ENCODE measurements around the gene CACNG4. TPM values are rescaled to one million over a fixed set of nuclear protein-coding genes. Genes with fewer than 3 reads are reported as not detected.

Gene CACNG4
- total RNA-seq, 1 donor from 2014 or later, result 5.8 TPM

DNA sequence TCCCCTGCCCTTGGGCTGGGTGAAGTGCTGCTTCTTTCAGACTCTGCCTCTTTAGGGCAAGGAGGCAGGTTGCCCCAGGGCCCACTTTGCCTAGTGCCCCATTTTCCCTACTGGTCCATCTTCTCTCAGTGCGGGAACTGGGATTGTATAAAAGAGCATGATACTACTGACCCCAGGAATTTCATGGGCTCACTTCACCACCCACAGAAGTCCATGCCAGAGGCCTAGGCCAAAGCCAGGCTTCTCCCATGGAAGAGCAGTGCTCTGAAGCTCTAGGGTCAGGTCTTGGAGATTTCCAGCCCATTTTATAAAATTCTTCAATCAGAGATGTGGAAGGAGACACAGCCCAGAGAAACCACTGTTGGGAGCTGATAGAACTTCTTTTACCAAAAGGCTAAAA is 85.6 kb downstream of the CACNG4 start:
- Histone ChIP-seq H3K27ac (ENCODE audit: low read depth, low read length) (no peak overlapping the region), H3K36me3 (ENCODE audit: insufficient read depth, low read length) (no peaks in the 10 kb centered on the region), H3K4me3 (ENCODE audit: insufficient read depth, low read depth, low read length) (no peak overlapping the region), H3K79me2 (ENCODE audit: insufficient read depth, low read length) (no peaks in the 10 kb centered on the region), H3K9me3 (ENCODE audit: insufficient read depth, low read depth, low read length) (peaks cover 12% of the 10 kb centered on the region), H3K4me1 (ENCODE audit: insufficient read depth, low read length) (no peaks in the 10 kb centered on the region), H4K20me1 (ENCODE audit: insufficient read depth, low read length) (no peaks in the 10 kb centered on the region), H3K4me2 (ENCODE audit: low read length) (no peak overlapping the region), H3K9ac (ENCODE audit: low read length) (no peak overlapping the region), H2AFZ (ENCODE audit: low read depth, low read length) (no peak overlapping the region), H3K27me3 (ENCODE audit: insufficient read depth, low read length) (no peaks in the 10 kb centered on the region)
- H3K27me3 Mint-ChIP-seq (ENCODE audit: low read depth, unreplicated experiment), result peaks cover 39% of the 10 kb centered on the region
- H3K4me3 Mint-ChIP-seq (ENCODE audit: unreplicated experiment), result no peak overlapping the region
- H3K36me3 Mint-ChIP-seq (ENCODE audit: low read depth, unreplicated experiment), result peaks cover 5% of the 10 kb centered on the region
- TF ChIP-seq EZH2 (IDR thresholded peaks at IDR 0.05; ENCODE audit: insufficient read depth, low read length), result no peak
- TF ChIP-seq, protein P1, sequence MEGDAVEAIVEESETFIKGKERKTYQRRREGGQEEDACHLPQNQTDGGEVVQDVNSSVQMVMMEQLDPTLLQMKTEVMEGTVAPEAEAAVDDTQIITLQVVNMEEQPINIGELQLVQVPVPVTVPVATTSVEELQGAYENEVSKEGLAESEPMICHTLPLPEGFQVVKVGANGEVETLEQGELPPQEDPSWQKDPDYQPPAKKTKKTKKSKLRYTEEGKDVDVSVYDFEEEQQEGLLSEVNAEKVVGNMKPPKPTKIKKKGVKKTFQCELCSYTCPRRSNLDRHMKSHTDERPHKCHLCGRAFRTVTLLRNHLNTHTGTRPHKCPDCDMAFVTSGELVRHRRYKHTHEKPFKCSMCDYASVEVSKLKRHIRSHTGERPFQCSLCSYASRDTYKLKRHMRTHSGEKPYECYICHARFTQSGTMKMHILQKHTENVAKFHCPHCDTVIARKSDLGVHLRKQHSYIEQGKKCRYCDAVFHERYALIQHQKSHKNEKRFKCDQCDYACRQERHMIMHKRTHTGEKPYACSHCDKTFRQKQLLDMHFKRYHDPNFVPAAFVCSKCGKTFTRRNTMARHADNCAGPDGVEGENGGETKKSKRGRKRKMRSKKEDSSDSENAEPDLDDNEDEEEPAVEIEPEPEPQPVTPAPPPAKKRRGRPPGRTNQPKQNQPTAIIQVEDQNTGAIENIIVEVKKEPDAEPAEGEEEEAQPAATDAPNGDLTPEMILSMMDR (IDR thresholded peaks at IDR 0.05; ENCODE audit: insufficient read depth, low read depth, low read length), result no peak
- H3K4me1 Mint-ChIP-seq (ENCODE audit: low read depth, unreplicated experiment), result no peaks in the 10 kb centered on the region
- H3K9me3 Mint-ChIP-seq (ENCODE audit: unreplicated experiment), result peaks cover 26% of the 10 kb centered on the region
- no peak overlapping the region for H3K27ac Mint-ChIP-seq (ENCODE audit: unreplicated experiment)
- FAIRE-seq, result no peak
- no peak for DNase-seq (ENCODE audit: low read depth)

DNA sequence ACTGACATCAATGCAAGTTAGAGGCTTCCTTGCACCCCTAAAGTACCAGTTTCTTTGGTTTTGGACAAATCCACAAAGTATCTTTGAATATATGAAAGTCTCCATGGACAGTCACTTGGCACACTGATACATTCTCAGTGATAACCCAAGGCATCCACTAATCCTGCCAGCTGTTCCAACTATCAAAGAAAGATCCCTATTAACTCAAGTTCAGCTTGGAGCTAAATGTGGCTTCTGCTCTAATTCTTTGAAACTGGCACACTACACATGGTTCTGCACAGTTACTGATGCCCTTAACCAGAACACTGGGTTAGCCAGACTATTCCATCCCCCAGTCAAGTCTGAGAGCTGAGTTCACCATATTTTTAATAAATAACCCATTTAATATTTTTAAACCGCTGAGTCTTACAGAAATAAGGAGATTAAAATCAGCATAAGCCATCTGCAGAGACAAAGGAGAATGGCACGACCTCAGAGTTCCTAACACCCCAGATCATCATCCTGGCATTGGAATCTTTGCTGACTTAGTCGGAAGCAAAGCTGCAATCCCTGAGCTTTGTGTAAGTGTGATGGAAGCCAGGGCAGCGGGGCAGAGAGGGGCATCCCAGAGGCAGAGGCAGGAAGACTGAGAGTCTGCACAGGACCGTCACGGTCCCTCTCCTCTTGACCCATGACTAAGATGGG is 86.1 kb downstream of the CACNG4 start:
- Histone ChIP-seq H3K27me3 (ENCODE audit: insufficient read depth, low read length) (no peaks in the 10 kb centered on the region), H4K20me1 (ENCODE audit: insufficient read depth, low read length) (no peaks in the 10 kb centered on the region), H3K79me2 (ENCODE audit: insufficient read depth, low read length) (no peaks in the 10 kb centered on the region), H3K27ac (ENCODE audit: low read depth, low read length) (no peak overlapping the region), H3K9ac (ENCODE audit: low read length) (no peak overlapping the region), H2AFZ (ENCODE audit: low read depth, low read length) (no peak overlapping the region), H3K36me3 (ENCODE audit: insufficient read depth, low read length) (no peaks in the 10 kb centered on the region), H3K4me2 (ENCODE audit: low read length) (no peak overlapping the region), H3K4me3 (ENCODE audit: insufficient read depth, low read depth, low read length) (no peak overlapping the region), H3K4me1 (ENCODE audit: insufficient read depth, low read length) (no peaks in the 10 kb centered on the region), H3K9me3 (ENCODE audit: insufficient read depth, low read depth, low read length) (peaks cover 12% of the 10 kb centered on the region)
- TF ChIP-seq, protein P1 (IDR thresholded peaks at IDR 0.05; ENCODE audit: insufficient read depth, low read depth, low read length), result no peak
- no peak for TF ChIP-seq EZH2 (IDR thresholded peaks at IDR 0.05; ENCODE audit: insufficient read depth, low read length)
- peaks cover 42% of the 10 kb centered on the region for H3K27me3 Mint-ChIP-seq (ENCODE audit: low read depth, unreplicated experiment)
- FAIRE-seq, result no peak
- H3K9me3 Mint-ChIP-seq (ENCODE audit: unreplicated experiment), result peaks cover 26% of the 10 kb centered on the region
- no peak overlapping the region for H3K27ac Mint-ChIP-seq (ENCODE audit: unreplicated experiment)
- H3K4me1 Mint-ChIP-seq (ENCODE audit: low read depth, unreplicated experiment), result no peaks in the 10 kb centered on the region
- H3K36me3 Mint-ChIP-seq (ENCODE audit: low read depth, unreplicated experiment), result peaks cover 5% of the 10 kb centered on the region
- DNase-seq (ENCODE audit: low read depth), result no peak
- H3K4me3 Mint-ChIP-seq (ENCODE audit: unreplicated experiment), result no peak overlapping the region

DNA sequence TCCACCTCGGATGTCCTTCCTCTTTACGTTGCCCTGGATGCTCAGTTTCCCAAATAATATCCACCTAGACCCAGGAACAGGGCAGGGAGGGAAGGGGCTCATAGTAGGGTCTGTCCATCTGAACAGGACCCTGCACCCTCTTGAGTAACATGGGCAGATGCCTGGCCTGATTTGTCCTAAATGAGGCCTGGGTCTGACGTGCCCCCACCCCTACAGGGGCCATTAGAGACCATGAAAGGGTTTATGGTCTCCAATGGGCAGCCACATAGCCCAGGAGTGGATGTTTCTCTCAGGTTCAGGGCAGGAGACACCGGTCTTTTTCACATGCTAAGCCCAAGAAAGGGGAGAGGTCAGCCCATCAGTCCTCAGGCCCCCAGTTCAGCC is 86.6 kb downstream of the CACNG4 start:
- H3K27me3 ChIP-seq (ENCODE audit: insufficient read depth, low read length), result no peaks in the 10 kb centered on the region
- H3K9me3 ChIP-seq (ENCODE audit: insufficient read depth, low read depth, low read length), result peaks cover 12% of the 10 kb centered on the region
- Mint-ChIP-seq H3K4me1 (ENCODE audit: low read depth, unreplicated experiment) (no peaks in the 10 kb centered on the region), H3K9me3 (ENCODE audit: unreplicated experiment) (peaks cover 26% of the 10 kb centered on the region), H3K4me3 (ENCODE audit: unreplicated experiment) (no peak overlapping the region), H3K36me3 (ENCODE audit: low read depth, unreplicated experiment) (peaks cover 5% of the 10 kb centered on the region), H3K27me3 (ENCODE audit: low read depth, unreplicated experiment) (peaks cover 37% of the 10 kb centered on the region), H3K27ac (ENCODE audit: unreplicated experiment) (no peak overlapping the region)
- H4K20me1 ChIP-seq (ENCODE audit: insufficient read depth, low read length), result no peaks in the 10 kb centered on the region
- no peaks in the 10 kb centered on the region for H3K4me1 ChIP-seq (ENCODE audit: insufficient read depth, low read length)
- H3K4me3 ChIP-seq (ENCODE audit: insufficient read depth, low read depth, low read length), result no peak overlapping the region
- H3K36me3 ChIP-seq (ENCODE audit: insufficient read depth, low read length), result no peaks in the 10 kb centered on the region
- H3K27ac ChIP-seq (ENCODE audit: low read depth, low read length), result no peak overlapping the region
- TF ChIP-seq EZH2 (IDR thresholded peaks at IDR 0.05; ENCODE audit: insufficient read depth, low read length), result no peak
- TF ChIP-seq, protein P1 (IDR thresholded peaks at IDR 0.05; ENCODE audit: insufficient read depth, low read depth, low read length), result no peak
- DNase-seq (ENCODE audit: low read depth), result no peak
- no peak overlapping the region for H3K4me2 ChIP-seq (ENCODE audit: low read length)
- no peak overlapping the region for H2AFZ ChIP-seq (ENCODE audit: low read depth, low read length)
- FAIRE-seq, result no peak
- no peak overlapping the region for H3K9ac ChIP-seq (ENCODE audit: low read length)
- no peaks in the 10 kb centered on the region for H3K79me2 ChIP-seq (ENCODE audit: insufficient read depth, low read length)
